Measurements from ENCODE around the gene LRP10.
"Not testable (repeated sequence)": the region's sequence is repeated elsewhere in the genome, so short reads cannot be mapped to it uniquely, and the experiment has no call there.

Gene LRP10

DNA sequence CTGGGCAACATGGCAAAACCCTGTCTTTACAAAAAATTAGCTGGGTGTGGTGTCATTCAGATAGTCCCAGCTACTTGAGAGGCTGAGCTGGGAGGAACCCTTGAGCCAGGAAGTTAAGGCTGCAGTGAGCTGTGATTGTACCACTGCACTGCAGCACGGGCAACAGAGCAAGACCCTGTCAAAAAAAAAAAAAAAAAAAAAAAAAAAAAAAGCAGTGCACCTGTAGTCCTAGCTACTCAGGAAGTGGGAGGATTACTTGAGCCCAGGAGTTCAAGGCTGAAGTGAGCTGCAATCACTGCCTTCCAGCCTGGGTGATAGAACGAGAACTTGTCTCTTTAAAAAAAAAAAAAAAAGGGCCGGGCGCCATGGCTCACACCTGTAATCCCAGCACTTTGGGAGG is 17.1 kb downstream of the LRP10 start:
- DNase-seq: no peak

DNA sequence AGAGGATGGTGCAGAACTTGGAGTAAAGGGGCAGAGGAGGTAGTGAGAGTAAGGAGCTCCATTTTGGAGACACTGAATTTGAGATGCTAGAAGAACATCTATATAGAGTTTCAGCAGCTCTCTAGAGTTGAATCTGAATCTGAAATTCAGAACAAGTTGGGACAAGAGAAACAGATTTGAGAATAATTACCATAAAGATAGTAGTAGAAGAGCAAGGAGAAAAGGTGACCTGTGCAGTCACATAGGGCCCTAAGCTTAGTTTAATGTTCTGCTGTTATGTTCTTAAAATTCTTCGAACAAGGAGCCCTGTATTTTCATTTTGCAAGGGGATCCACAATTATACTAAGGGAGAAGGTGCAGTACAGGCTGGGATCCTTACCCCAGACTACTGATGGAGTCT is 18.9 kb downstream of the LRP10 start:
- no peak for DNase-seq

DNA sequence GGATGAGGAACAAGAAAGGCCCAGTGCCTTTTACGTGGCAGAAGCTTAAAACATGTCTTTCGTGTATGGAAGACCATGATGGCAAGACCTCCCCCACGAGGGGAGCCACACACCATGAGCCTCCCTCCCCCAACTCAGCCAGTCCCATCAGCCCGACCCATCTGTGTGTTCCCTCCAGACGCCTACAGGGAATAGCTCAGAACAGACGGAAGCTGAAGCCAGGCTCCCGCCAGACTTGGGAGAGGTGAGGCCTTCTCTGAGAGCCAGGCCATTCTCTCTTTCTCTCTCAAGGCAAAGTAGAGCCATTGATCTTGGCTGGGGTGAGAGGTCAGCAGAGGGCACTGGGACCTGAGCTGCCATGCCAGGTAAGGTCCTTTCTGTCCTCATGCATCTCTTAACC is 20.9 kb downstream of the LRP10 start:
- no peak for DNase-seq

DNA sequence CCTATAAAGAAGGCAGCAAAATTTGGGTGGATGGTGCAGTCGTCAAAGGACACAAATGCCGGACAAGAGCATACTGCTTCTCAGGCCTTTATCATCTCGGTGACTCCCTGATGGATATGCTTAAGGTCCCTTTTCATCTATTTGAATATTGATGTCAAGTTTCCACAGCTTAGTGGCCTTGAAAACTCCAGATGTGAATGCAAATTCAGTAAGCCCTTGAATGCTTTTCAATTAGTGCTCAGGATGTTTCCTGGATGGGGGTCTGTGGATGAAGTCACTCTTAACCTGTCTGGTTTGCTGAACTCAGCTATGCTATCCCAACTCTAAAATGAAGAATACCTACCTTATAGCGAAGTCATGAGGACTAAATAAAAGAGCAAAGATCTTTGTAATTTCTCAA is 22.2 kb downstream of the LRP10 start:
- no peak for DNase-seq

DNA sequence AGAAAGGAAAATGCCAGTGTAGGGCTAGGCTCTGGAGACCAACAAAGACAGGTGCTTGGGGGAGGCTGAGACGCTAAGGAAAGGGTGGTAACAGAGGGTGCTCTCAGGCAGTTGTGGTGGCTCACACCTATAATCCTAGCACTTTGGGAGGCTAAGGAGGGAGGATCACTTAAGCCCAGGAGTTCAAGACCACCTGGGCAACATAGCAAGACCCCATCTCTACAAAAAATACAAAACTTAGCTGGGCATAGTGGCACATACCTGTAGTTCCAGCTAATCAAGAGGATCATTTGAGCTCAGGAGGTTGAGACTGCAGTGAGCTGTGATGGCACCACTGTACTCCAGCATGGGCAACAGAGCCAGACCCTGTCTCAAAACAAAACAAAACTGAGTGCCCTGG is 23.9 kb downstream of the LRP10 start:
- no peak for DNase-seq

DNA sequence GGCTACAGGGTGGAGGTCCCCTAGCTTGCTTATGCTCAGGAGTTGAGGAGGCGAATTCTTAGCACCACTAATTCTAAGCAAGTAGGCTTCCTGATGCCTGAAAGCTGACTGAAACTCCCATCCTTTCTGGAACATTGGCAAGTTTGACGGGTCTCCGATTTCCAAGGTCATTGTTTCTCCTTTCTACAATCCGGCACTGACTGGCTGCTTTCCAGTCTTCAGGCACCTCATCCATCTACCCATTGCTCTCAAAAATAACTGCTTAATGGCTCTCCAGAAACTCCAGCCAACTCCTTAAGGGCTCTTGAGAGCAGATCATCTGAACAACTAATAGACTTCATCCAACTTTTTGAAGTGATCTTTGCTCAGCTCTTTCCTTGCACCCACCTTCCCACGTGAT is 24.8 kb downstream of the LRP10 start:
- no peak for DNase-seq

DNA sequence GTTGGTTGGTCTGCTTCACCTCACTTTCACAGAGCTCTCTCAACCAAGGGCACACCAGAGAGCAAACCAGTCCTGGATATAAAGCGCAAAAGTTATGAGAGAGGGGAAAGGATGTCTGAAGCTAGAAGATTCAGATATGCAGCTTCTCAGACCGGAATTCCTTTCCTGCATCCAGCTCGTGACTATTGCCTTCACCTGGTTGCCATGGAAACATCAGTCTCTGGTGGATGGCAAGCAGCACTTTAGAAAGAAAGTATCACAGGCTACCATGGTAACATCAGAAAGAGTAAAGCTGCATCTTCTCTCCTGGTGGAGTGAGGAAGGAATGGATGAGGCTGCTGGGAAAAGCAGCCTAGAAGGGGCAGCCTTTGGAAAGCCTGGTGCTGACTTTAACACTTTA is 25.2 kb downstream of the LRP10 start:
- no peak for DNase-seq

DNA sequence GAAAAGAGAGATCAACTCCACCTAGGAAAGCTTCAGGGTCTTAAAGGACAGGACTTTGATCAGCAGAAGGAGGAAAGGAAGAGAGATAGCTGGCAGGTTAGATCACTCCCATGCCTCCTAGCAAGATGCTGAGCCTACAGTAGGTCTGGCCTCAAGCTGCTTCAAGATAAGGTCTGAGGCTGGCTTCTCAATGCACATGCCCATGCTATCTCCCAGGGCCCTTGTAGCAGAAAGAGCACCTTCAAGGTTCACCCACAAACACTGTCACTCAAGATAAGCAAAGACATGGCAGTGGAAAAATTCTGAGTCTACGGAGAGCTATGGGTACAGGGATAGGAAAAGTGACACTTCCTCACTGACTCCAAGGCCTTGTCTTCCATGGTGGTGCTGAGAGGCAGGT is 25.8 kb downstream of the LRP10 start:
- no peak for DNase-seq

DNA sequence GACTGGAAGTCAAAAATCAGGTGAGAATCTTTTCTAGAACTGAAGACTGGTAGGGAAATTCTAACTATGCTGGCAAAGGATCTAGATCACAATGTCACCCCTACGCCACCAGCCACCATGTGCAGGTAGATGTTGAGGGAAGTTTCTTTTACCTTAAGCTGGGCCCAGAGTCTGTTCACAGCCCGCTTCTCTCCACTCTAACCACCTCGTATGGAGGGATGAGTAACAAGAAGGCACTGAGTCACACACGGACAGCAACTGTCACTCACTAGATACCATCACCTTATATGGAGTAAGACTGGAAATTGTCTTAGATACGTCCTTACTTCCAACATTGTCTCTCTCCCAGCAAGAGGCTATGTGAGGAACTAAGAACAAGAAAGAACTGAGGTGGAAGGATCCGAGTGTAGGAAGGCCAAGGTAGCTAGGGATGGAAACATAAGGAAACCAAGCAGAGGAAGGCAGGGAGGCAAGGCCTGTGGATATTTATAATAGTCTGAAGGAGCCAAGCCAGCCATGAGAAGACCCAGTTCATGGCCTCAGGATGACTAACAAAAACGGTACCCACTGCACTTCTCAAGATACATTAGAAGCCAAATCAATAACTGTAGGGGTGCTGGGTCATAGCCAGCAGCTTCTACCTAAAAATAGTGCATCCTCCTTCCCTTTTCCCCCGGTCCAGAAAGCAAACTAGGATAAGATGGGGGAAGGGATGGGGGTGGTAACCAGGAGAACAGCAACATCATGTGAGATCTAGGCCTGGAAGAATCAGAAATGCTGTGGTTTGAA is 27.0 kb downstream of the LRP10 start:
- no peak for DNase-seq

DNA sequence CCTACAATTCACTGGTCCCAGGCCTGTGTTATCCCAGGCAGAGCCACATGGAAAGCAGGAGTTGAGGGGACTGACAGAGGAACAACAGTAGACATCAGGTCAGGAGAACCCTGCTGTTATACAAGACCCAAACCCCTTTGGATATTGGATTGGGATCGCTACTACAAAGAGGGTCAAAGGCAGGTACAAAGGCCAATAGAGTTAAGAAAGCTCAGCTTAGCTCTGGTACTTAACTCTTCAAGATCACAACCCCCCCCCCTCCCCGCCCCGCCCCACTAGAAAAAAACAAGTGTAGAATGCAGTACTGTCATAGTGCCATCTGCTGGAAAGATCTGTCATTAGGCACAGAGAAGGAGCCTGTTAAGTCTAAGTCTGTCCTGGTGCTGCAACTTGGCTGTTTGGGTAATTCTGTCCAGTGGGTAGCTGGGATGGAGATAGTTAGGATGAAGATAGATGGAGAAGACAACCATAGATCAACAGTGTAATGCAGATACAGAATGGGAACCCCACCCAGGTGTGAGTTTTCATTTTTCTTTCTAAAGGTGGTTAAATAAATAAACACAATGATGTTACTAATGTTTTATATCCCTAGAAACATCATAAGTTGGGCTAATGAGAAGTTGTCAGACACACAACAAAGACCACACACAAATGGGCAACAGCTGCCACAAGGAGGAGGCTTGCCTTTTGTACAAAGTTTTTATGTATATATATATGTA is 28.7 kb downstream of the LRP10 start:
- peak; percentile 53 for DNase-seq

DNA sequence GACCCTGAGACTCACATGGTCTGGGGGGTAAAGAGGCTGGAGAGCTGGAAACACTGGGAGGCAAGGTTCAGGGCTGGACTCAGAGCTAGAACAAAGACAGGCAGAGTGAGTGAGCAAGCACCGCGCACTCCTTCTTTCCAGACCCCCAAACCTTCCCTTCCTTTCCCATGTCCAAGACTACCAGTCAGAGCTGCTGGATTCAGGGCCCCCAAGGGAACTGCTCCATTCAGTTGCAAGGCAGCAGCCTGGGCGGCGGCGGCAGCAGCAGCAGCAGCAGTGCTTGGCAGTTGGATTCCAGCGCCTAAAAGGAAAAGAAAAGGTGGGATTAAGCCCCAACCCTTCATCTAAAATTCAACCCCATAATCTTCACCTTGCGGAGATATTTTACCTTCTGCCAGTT is 30.3 kb downstream of the LRP10 start:
- no peak for DNase-seq

DNA sequence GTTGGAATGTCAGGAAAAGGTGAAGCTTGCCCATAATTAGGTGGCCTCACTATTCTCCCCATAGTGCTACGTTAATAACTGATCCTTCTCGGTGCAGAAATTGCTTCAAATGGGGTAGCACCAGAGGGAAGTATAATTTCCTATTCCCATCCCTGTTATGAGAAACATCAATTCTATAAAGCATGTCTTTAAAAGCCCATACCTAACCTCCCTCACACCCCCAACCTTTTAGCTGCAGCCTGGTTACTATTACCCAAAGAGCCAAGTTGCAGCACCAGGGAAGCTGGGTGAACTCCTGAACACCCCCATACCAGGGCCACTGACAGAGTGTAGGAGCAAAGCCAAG is 32.2 kb downstream of the LRP10 start:
- DNase-seq: no peak

DNA sequence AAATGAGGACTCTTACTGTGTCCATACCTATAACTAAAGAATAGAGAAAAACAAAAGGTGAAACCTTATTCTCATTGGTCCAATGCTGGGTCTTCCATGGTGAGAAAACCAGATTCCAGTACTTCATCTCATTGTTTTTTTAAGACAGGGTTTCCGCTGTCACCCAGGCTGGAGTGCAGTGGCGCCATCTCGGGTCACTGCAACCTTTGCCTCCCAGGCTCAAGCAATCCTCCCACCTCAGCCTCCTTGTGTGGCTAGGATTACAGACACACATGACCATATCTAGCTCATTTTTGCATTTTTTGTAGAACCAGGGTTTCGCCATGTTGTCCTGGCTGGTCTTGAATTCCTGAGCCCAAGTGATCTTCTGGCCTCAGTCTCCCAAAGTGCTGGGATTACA is 34.1 kb downstream of the LRP10 start:
- DNase-seq: no peak

DNA sequence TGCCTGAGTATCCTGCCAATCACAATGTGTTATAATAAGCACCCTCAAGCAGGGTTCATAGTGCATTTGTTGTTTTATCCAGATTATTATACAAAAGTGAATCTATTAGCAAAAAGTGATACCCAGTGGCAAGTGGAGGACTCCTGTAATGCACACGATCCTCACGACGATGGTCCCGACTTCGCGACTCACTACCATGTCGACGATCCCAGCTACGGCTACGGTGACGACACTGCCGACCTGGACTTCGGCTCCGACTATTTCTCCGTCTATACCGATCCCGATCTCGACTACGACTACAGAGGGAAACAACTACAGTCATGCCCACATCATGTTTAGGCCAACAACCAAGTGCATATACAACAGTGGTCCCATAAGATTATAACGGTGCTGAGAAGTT is 34.5 kb downstream of the LRP10 start:
- no peak for DNase-seq

DNA sequence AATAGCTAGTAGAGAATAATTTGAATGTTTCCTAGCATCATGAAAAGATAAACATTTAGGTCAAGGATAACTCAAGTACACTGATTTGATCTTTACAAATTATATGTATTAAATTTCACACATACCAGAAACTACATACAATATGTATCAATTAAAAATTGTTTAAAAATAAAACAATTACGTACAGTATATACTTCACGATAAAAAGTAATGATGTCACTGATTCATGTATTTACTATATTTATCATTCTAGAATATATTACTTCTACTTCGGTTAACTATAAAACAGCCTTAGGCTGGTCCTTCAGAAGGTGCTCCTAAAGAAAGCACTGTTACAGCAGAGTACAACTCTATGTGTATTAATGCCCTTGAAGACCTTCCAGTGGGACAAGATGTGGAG is 35.9 kb downstream of the LRP10 start:
- no peak for DNase-seq

DNA sequence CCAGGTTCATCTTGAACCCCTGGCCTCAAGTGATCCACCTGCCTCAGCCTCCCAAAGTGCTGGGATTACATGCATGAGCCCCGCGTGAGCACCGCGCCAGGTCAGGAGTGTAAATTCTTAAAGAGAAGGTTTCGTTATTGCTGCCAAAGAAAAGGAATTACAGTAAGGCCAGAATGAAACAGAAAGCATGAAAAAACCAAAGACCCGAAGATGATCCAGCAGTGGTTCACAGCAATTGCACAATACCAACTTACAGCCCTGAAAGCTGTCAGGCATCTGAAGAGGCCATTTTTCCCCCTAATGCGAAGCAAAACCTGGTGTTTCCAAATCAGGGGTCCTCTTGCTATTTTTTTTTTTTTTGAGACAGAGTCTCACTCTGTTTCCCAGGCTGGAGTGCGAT is 37.1 kb downstream of the LRP10 start:
- no peak for DNase-seq

DNA sequence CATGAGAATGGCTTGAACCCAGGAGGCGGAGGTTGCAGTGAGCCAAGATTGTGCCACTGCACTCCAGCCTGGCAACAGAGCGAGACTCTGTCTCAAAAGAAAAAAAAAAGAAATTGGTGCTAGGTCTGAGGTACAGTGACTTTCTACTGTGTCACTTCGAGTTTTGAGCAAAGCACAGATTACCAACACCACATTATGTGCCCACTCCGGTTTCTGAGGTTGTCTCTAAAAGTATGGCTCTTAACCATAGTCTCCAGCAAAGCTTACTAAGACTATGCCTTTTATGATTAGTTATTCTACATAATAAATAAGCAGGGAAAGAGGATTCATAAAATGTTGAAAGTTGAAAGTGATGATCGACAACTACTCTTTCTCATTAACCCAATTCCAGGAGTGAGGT is 39.4 kb downstream of the LRP10 start:
- DNase-seq: no peak

DNA sequence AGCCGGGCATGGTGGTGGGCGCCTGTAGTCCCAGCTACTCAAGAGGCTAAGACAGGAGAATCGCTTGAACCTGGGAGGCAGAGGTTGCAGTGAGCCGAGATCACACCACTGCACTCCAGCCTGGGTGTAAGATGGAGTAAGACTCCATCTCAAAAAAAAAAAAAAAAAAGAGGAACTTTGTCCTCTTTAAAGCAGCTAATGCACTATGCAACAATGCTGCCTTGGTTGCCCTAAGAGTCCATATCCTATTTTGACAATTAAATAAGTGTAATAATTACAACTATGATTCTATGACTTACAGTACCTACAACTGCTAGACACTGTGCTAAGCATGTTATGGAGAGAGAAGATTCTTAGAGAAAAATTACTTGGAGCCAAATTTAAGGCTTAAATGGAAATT is 43.3 kb downstream of the LRP10 start:
- DNase-seq: not testable (repeated sequence)

DNA sequence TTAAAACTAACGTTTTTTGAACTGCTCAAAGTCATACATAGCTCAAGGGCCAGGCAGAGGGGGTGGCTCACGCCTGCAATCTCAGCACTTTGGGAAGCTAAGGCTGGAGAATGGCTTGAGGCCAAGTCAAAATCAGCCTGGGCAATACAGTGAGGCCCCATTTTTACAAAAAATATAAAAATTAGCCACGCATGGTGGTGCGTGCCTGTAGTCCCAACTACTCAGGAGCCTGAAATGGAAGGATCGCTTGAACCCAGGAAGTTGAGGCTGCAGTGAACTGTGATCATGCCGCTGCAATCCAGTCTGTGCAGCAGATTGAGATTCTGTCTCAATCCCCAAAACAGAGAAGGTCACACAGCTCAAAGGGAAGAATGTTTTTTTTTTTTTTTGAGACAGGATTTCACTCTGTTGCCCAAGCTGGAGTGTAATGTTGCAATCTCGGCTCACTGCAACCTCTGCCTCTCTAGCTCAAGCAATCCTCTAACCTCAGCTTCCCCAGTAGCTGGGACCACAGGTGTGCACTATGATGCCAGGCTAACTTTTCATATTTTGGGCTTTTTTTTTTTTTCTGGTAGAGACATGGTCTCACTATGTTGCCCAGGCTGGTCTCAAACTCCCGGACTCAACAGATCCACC is 44.5 kb downstream of the LRP10 start:
- DNase-seq: no peak

DNA sequence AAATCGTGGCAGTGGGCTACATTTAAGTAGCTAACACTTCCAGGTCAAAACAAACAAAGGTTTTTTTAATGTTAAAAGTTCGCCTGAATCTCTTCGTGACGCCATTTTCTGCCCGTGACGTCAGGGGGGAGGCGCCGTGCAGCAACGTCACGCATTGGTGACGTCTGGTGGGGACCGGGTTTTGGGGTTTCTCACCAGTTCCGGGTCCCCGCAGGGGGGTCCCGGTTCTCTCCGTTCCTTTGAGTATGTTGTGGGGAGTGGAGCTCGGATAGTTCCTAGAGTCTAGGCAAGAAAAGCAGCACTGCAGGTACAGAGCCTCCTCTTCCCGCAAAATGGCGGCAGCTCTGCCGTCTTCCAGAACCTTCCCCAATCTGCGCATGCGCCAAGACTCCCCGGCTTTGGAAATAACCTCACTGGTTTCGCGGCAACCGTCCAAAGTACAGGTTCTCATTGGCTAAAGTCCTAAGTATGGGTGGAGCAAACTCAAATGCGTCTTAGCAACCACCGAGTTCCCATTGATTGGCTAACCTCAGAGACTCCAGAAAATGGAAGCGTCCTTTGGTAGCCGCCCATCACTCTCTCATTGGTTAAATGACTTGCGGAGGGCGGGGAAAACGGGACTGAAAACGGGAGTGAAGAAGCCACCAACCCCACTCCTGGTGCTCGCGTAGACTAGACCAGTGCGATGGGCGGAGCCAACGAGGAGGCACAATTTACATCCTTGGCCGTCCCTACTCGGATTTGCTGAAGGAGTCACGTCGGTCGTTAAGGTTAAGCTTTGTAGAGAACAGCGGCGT is 47.5 kb downstream of the LRP10 start, which contains the start of gene RBM23:
TSS of gene RBM23 (minus strand) at position 346 of the 797 bp plus-strand sequence.
- DNase-seq: peak; percentile 100

DNA sequence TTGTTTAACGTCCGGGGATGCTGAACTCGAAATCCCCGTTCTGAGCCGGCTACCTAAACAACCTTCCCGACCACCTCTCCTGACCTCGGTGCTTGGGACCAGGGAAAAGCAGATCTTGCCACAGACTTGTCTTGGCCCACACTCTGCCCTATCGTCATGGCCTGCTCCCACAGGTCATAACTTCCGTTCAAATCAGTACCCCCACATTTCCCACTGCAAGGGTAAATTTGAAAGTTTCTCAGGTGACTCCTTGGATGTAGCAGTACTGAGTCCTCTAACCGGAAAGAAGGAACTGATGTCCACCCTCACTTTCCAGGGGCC is 48.0 kb downstream of the LRP10 start:
- DNase-seq: no peak

DNA sequence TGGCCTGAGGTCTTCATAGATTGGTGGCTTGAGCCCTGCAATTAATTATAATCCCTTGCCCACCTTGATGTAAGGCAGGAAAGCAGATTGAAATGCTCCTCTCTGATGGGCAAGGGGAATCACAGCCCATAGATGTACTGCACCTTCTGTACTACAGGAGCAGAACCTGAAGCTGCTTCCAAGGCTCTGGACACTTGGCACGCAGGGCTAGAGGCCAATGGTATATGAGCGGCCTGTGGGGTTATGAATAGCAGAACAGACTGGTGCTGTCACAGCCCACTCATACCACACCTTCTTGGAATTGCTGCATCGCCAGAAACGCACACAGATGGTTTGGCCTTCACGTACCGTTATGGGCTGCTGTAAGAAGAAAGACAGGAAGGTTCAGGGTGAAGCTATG is 49.2 kb downstream of the LRP10 start:
- DNase-seq: no peak

DNA sequence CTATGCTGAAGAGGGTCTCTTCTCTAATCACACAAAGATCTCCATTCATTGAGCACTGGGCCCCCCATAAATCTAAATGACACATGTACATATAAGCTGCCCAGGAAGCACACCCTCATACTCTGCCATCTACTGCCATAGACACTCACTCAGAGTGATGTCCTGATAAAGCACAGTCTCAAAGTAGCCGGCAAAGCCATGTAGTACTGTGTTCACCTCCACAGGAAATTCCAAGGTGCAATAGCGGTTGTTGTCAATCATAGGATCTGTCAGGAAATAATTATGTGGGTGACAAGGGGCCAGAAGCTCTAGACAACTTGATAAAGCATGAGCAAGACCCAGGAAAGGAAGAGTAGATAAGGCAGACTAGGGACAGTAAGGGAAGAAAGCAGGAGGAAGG is 50.8 kb downstream of the LRP10 start:
- DNase-seq: no peak

DNA sequence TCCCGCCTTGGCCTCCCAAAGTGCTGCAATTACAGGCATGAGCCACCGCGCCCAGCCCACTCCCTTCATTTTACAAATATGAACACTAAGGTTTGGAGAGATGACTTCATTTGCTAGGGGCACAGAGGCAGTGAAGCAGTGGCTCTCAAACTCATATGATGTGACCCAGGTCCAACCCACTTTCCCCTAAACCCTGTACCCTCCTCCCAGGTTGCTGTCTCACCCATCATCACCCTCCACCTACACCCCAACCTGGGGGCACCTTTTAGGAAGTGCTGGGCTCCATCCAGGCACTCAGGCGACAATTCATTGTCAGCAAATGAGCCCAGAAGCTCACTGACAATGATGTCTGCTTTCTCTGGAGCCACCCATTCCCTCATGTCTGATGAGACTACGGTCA is 52.2 kb downstream of the LRP10 start:
- DNase-seq: no peak

Data from effector CD4-positive, alpha-beta T cell (primary cell).